ENCODE results near the gene ACBD4. TPM values are rescaled to one million over a fixed set of nuclear protein-coding genes. Genes with fewer than 3 reads are reported as not detected.

Gene ACBD4
- total RNA-seq, 6 experiments from 2014 or later, result 24.0 to 78.9 (median 56.9) TPM

DNA sequence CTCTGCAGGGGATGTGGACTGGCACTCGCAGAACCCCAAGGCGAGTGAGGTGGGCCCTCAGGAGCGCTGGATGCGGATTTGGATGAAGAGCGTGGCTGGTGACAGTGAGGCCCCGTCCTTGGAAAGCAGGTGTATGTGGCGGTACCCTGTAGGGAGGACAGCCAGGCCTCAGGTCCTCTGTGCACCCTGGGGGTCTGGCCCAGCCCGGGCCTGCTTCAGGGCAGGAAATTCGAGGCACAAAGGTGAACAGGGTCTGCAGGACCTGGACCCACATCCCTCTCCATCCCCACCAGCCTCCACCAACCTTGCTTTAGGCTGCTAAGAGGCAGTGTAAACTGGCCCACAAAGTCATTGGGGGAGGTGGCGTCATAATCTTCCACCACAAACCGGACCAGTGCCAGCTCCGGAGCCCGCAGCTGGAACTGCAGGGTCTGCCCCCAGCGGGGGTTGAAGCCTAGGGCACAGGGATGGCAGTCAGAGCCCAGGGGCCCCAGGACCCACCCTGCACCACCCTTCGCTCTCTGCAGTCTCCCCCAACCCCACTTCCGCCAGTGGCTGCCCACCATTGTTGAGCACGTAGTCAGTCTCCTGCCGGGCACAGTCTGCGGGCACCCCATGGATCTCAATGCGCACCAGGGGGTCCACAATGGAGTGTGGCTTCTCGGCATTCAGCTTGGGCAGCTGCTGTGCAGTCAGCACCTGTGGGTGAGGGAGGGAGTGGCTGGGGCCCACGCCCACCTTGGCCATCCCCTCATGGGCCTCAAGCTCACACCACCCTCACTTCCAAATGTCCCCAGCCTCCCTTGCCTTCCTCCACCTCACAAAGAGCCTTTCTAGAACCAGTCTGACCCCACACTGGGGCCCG lies 22.7 kb upstream of the ACBD4 start:
- Histone ChIP-seq H3K27ac (no peak overlapping the region), H3K27me3 (no peaks in the 10 kb centered on the region), H3K9me3 (no peaks in the 10 kb centered on the region), H3K4me3 (no peak overlapping the region), H3K36me3 (peaks cover 0 to 5% (median 0%) of the 10 kb centered on the region in 4 donors), H3K4me1 (peaks cover 0 to 4% (median 0%) of the 10 kb centered on the region in 4 donors)
- TF ChIP-seq, protein P1, sequence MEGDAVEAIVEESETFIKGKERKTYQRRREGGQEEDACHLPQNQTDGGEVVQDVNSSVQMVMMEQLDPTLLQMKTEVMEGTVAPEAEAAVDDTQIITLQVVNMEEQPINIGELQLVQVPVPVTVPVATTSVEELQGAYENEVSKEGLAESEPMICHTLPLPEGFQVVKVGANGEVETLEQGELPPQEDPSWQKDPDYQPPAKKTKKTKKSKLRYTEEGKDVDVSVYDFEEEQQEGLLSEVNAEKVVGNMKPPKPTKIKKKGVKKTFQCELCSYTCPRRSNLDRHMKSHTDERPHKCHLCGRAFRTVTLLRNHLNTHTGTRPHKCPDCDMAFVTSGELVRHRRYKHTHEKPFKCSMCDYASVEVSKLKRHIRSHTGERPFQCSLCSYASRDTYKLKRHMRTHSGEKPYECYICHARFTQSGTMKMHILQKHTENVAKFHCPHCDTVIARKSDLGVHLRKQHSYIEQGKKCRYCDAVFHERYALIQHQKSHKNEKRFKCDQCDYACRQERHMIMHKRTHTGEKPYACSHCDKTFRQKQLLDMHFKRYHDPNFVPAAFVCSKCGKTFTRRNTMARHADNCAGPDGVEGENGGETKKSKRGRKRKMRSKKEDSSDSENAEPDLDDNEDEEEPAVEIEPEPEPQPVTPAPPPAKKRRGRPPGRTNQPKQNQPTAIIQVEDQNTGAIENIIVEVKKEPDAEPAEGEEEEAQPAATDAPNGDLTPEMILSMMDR (IDR thresholded peaks at IDR 0.05), result no peak
- TF ChIP-seq POLR2A (IDR thresholded peaks at IDR 0.05), result no peak
- 90% methylated on average over 2 of the region's 23 CpGs for WGBS (ENCODE audit: insufficient coverage, low coverage, low lambda C conversion rate, missing lambda C conversion rate)
- ATAC-seq (no peak), DNase-seq (peak in 1 of 3 donors; percentile 43)
- intact Hi-C loops (cut with DNase I), result loop anchor here in 1 of 2 donors (10.0 kb wide), 1 partner anchor 338 kb away; no protein-coding TSS in a partner anchor

DNA sequence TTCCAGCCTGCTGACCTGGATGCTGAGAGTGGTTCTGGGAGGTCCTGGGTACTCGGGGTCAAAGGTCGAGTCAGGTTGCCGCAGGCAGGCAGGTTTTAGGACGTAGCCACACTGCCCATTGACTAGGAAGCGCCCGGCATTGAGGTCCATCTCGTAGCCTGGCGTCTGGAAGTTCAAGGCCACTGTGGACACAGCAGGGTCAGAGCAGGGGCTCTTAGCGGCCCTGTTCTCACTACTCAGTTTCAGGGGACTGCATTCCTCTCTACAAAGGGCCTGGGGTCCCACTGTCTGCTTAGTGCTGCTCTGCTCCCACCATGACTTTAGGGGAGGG lies 22.1 kb upstream of the ACBD4 start:
- Histone ChIP-seq H3K9me3 (no peaks in the 10 kb centered on the region), H3K4me1 (peaks cover 0 to 4% (median 0%) of the 10 kb centered on the region in 4 donors), H3K27ac (no peak overlapping the region), H3K36me3 (no peaks in the 10 kb centered on the region), H3K27me3 (no peaks in the 10 kb centered on the region), H3K4me3 (no peak overlapping the region)
- ATAC-seq (peak in 1 of 4 donors; percentile 3), DNase-seq (no peak)
- TF ChIP-seq, protein P1 (IDR thresholded peaks at IDR 0.05), result no peak
- no peak for TF ChIP-seq POLR2A (IDR thresholded peaks at IDR 0.05)
- no CpG with 5 or more reads among the region's 9 CpGs for WGBS (ENCODE audit: insufficient coverage, low coverage, low lambda C conversion rate, missing lambda C conversion rate)
- intact Hi-C loops (cut with DNase I), result loop anchor here in 1 of 2 donors (10.0 kb wide), 1 partner anchor 339 kb away; no protein-coding TSS in a partner anchor

DNA sequence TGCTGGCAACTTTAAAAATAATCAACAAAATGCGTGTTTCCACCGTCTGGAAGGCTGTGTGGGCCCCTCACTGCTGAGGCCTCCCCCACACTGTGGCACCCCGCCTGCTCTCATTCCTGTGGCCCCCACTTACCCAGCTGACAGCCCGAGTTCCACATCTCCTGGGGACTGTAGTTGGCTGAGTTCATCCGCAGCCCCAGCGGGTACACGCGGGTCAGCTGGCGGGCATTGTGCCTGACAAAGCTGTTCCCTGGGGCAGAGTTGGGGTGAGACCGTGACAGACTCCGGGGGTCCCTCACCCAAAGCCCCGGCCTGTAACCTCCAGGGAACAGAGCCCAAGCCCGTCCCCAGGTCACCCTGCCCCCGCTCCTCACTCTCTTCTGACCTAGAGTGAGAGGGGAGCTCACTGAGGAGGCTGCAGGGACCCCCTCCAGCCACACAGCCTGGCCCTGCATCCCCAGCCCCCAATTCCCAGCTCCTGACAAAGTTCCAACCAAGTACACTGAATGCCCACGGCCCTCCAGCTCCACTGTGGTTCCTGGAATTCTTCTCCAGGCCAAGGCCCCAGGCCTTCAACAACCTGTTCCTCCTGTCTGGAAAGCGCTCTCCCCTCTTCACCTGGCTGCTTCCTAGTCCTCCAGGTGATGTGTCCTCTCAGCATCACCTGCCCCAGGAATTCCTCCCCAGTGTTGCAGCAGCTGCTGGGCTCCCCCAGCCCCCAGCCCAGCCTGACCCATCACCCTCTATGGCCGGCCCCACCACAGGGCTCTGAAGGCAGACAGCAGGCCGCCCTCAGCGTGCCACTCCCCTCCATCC lies 21.2 kb upstream of the ACBD4 start:
- peak in 1 of 3 donors; percentile 44 for DNase-seq
- ATAC-seq, result no peak
- Histone ChIP-seq H3K27ac (no peak overlapping the region), H3K9me3 (no peaks in the 10 kb centered on the region), H3K27me3 (no peaks in the 10 kb centered on the region), H3K36me3 (no peaks in the 10 kb centered on the region), H3K4me3 (no peak overlapping the region), H3K4me1 (peaks cover 0 to 4% (median 0%) of the 10 kb centered on the region in 4 donors)
- 85% methylated on average over 5 of the region's 19 CpGs for WGBS (ENCODE audit: insufficient coverage, low coverage, low lambda C conversion rate, missing lambda C conversion rate)
- TF ChIP-seq POLR2A (IDR thresholded peaks at IDR 0.05), result no peak
- TF ChIP-seq, protein P1 (IDR thresholded peaks at IDR 0.05), result no peak
- intact Hi-C loops (cut with DNase I), result loop anchor here in 1 of 2 donors (10.0 kb wide), 1 partner anchor 340 kb away; no protein-coding TSS in a partner anchor

DNA sequence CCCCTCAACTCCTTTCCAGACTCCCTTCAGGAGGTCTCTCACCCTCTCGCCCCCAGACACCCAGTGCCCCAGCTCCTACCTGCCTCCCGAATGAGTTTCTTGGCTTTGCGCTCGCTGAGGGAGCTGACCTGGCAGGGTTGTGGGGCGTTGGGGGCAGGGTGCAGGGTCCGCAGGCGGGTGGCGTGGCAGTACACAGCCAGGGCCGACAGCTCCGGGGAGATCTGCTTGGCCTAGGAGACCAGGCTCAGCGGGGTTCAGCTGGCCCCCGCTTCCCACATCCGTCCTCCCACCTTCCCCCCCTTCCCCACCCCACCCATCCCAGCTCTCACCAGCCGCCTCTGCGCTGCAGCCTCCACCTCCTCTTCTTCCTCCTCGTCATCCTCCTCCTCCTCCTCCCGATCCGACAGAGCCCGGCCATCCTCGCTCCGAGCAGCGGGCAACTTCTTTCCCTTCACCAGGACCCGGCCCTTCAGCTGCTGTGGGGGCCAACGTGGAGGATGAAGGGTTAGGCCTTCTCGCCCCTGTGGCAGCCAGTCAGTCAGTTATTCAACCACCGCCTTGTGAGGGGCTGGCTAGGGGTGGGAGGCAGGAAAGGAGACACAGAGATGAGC lies 20.4 kb upstream of the ACBD4 start:
- DNase-seq (no peak), ATAC-seq (no peak)
- Histone ChIP-seq H3K27me3 (no peaks in the 10 kb centered on the region), H3K4me1 (peaks cover 0 to 4% (median 0%) of the 10 kb centered on the region in 4 donors), H3K4me3 (no peak overlapping the region), H3K27ac (no peak overlapping the region), H3K36me3 (no peaks in the 10 kb centered on the region), H3K9me3 (no peaks in the 10 kb centered on the region)
- intact Hi-C loops (cut with DNase I), result loop anchor here in 1 of 2 donors (10.0 kb wide), 1 partner anchor 340 kb away; no protein-coding TSS in a partner anchor
- TF ChIP-seq, protein P1 (IDR thresholded peaks at IDR 0.05), result no peak
- TF ChIP-seq POLR2A (IDR thresholded peaks at IDR 0.05), result no peak
- WGBS (ENCODE audit: insufficient coverage, low coverage, low lambda C conversion rate, missing lambda C conversion rate), result 79% methylated on average over 11 of the region's 26 CpGs
